ENCODE measurements around the gene SLX4IP.

SLX4IP gene

DNA sequence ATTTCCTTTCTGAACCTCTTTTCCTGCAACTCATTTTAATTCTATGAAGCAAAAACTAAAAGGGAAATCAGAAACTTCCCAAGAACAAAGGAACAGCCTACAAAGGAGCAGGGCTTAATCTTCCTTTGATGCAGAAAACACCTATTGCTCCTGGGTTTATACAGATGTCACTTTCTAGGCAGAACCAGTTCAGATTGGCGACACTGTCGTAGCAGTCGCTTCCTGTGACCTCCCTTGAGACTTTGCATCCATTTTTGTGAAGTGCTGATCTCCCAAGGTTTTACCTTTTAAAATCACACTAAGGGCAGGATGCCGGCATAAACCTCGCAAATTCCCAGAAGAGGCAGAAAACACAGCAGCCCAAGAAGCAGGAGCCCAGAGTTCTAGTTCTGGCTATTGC lies 198.6 kb downstream of the SLX4IP start:
- peak overlapping the region in 2 of 3 experiments; percentile 49 to 94 for H3K27ac Mint-ChIP-seq

GRCh38 chr20:10634211-10634610 lies 199.1 kb downstream of the SLX4IP start:
- Mint-ChIP-seq H3K27me3 (ENCODE audit: low read depth) (peaks cover 9% of the 10 kb centered on the region), H3K27ac (peak overlapping the region in 2 of 3 experiments; percentile 54 to 94)
- no peak for TF ChIP-seq CTCF (IDR thresholded peaks at IDR 0.05; ENCODE audit: unreplicated experiment in 3 of 3)

More for the DNA sequence above, 198.6 kb downstream of the SLX4IP start:
- H3K4me3 Mint-ChIP-seq = no peak overlapping the region
- H3K9me3 Mint-ChIP-seq = no peaks in the 10 kb centered on the region
- H3K36me3 Mint-ChIP-seq (ENCODE audit: low read depth) = peaks cover 16% of the 10 kb centered on the region
- H3K27me3 Mint-ChIP-seq (ENCODE audit: low read depth) = peaks cover 9% of the 10 kb centered on the region
- no peak for TF ChIP-seq CTCF (IDR thresholded peaks at IDR 0.05; ENCODE audit: unreplicated experiment in 3 of 3)
- peaks cover 74% of the 10 kb centered on the region for H3K4me1 Mint-ChIP-seq

GRCh38 chr20:10634683-10635411 lies 199.7 kb downstream of the SLX4IP start:
- Mint-ChIP-seq H3K4me1 (peaks cover 69% of the 10 kb centered on the region), H3K9me3 (no peaks in the 10 kb centered on the region), H3K4me3 (no peak overlapping the region), H3K36me3 (ENCODE audit: low read depth) (peaks cover 26% of the 10 kb centered on the region), H3K27ac (peak overlapping the region; percentile 51 to 94 (median 54)), H3K27me3 (ENCODE audit: low read depth) (peaks cover 9% of the 10 kb centered on the region)
- no peak for TF ChIP-seq CTCF (IDR thresholded peaks at IDR 0.05; ENCODE audit: unreplicated experiment in 3 of 3)

More at GRCh38 chr20:10634211-10634610, 199.1 kb downstream of the SLX4IP start:
- Mint-ChIP-seq H3K36me3 (ENCODE audit: low read depth) (peaks cover 19% of the 10 kb centered on the region), H3K4me1 (peaks cover 69% of the 10 kb centered on the region), H3K4me3 (no peak overlapping the region), H3K9me3 (no peaks in the 10 kb centered on the region)

GRCh38 chr20:10635476-10636208 lies 200.5 kb downstream of the SLX4IP start:
- Mint-ChIP-seq H3K4me1 (peaks cover 63% of the 10 kb centered on the region), H3K36me3 (ENCODE audit: low read depth) (peaks cover 33% of the 10 kb centered on the region)

GRCh38 chr20:10636326-10636818 lies 201.3 kb downstream of the SLX4IP start:
- Mint-ChIP-seq H3K9me3 (no peaks in the 10 kb centered on the region), H3K27ac (peak overlapping the region; percentile 74 to 94 (median 75)), H3K27me3 (ENCODE audit: low read depth) (peaks cover 9% of the 10 kb centered on the region), H3K4me3 (peak overlapping the region in 1 of 3 experiments; percentile 15), H3K36me3 (ENCODE audit: low read depth) (peaks cover 40% of the 10 kb centered on the region), H3K4me1 (peaks cover 69% of the 10 kb centered on the region)
- no peak for TF ChIP-seq CTCF (IDR thresholded peaks at IDR 0.05; ENCODE audit: unreplicated experiment in 3 of 3)

More at GRCh38 chr20:10635476-10636208, 200.5 kb downstream of the SLX4IP start:
- H3K4me3 Mint-ChIP-seq = no peak overlapping the region
- H3K27me3 Mint-ChIP-seq (ENCODE audit: low read depth) = peaks cover 9% of the 10 kb centered on the region
- TF ChIP-seq CTCF (IDR thresholded peaks at IDR 0.05; ENCODE audit: unreplicated experiment in 3 of 3) = no peak
- no peaks in the 10 kb centered on the region for H3K9me3 Mint-ChIP-seq
- H3K27ac Mint-ChIP-seq = peak overlapping the region; percentile 74 to 94 (median 75)
